H1 (cell line): Measurements from ENCODE around the gene FAAH. TPM values are rescaled to one million over a fixed set of nuclear protein-coding genes. Genes with fewer than 3 reads are reported as not detected.
A peak's percentile ranks its signal among the peaks of the same experiment; 100 is the strongest.

Experiments used
- CHD1 ChIP-seq: IDR thresholded peaks from 2 replicates; pipeline ENCODE4 v1.6.1; 2012; ENCODE audit warnings: low read depth, low read length, improper control_type of control experiment
- EGR1 ChIP-seq: IDR thresholded peaks from 2 replicates; pipeline ENCODE4 v1.6.1; 2011; ENCODE audit warnings: low read depth, low read length, borderline replicate concordance
- NRF1 ChIP-seq: IDR thresholded peaks from 2 replicates; pipeline ENCODE4 v1.6.1; 2011; ENCODE audit warnings: mild to moderate bottlenecking, low read depth, low read length, improper control_type of control experiment
- PHF8 ChIP-seq: fragments of 200-600 bp; sonication (generic); conservative IDR thresholded peaks from 2 replicates; pipeline ENCODE4 v1.7.1; 2012; ENCODE audit warnings: low read depth, mild to moderate bottlenecking, inconsistent platforms, low read length, moderate library complexity
- RBBP5 ChIP-seq: IDR thresholded peaks from 2 replicates; pipeline ENCODE4 v1.7.1; 2012; ENCODE audit warnings: low read depth, mild to moderate bottlenecking, inconsistent platforms, low read length, moderate library complexity, borderline replicate concordance
- RFX5 ChIP-seq: IDR thresholded peaks from 2 replicates; pipeline ENCODE4 v1.6.1; 2011; ENCODE audit warnings: low read depth, low read length, improper control_type of control experiment, borderline replicate concordance
- SP1 ChIP-seq: IDR thresholded peaks from 2 replicates; pipeline ENCODE4 v1.6.1; 2011; ENCODE audit warnings: low read depth, low read length
- SRF ChIP-seq: IDR thresholded peaks from 2 replicates; pipeline ENCODE4 v1.6.1; 2011; ENCODE audit warnings: mild to moderate bottlenecking, low read depth, low read length, moderate library complexity
- SUZ12 ChIP-seq: fragments of 200-600 bp; sonication (generic); IDR thresholded peaks from 2 replicates; pipeline ENCODE4 v1.6.1; 2012; ENCODE audit warnings: mild to moderate bottlenecking, inconsistent platforms, low read length, moderate library complexity, mixed read lengths
- TBP ChIP-seq: IDR thresholded peaks from 2 replicates; pipeline ENCODE4 v1.6.1; 2011; ENCODE audit warnings: low read depth, low read length, improper control_type of control experiment
- polyA plus RNA-seq, 7 experiments: library from polyadenylated mRNA; depleted of rRNA in 3 of 7; stranded (reverse) in 5 of 7; unstranded in 2 of 7; fragments of >200 nt in 5 of 7; fragments of 200-250 nt in 2 of 7; gene quantifications; 1 replicate in 5 of 7; 2 replicates in 1 of 7; 4 replicates in 1 of 7; pipeline versions ENCODE4 v1.2.1 to v1.2.3, GENCODE V29; 2011 to 2013; ENCODE audit warnings: missing spikeins in 2 of 7, mixed read lengths in 2 of 7
- total RNA-seq: library from RNA; stranded (reverse); fragmentation: NEBNext Ultra II Directional; extraction: Animal tissue kit (Norgen Biotek cat#: 25700); gene quantifications from 2 replicates; pipeline ENCODE4 v1.2.1, GENCODE V29; 2021
- TF ChIP-seq, protein P1 (sequence below): IDR thresholded peaks from 2 replicates; pipeline ENCODE4 v1.6.1; 2012; ENCODE audit warnings: low read length, inconsistent platforms

The FAAH gene
- total and polyA plus RNA-seq, 2 of the 8 experiments (the other 6 are each of a cell fraction or from before 2014, with no cell fraction given): 41.2 to 47.3 TPM

DNA sequence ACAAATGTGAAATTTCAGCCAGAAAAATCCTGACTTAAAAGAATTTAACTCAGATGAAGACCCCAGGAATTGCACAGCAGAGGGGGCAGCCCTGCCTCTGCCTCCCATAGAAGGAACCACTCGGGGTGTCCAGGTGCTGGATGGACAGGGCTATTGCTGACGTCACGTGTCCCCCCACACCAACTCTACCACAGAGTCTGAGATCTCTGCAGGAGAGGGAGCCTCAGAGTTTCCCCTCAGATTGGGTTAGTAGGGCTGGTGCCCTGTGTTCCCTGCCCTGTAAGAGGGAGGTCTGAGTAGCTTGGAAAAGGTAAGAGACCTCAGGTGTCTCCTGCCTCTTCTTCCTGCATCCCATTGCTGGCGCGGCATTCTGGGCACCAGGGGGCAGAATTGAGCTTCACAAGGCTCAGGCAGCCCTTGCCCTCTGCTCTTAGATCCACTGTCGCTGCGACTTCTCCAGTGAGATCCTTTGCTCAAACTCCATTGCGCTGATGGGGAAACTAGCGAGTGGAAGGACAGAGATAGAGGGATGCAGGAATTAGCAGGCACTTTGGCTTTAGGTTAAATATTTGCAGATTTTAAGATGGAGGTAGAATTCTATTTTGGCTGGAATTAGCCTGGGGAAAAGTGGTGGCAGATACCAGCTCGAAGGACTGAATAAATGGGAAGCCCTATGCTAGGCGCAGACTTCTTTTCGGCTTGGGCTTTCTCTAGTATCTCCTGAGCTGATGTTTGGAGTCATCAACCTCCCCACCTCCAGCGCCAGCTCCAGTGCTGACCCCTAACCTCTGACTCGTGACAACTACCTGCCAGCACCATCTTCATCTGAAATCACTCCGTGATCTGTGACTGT is 52.8 kb downstream of the FAAH start (continued):
- TF ChIP-seq EGR1: no peak
- TF ChIP-seq SP1: no peak
- no peak for TF ChIP-seq SRF
- TF ChIP-seq NRF1: no peak
- TF ChIP-seq RFX5: no peak
- TF ChIP-seq, protein P1, sequence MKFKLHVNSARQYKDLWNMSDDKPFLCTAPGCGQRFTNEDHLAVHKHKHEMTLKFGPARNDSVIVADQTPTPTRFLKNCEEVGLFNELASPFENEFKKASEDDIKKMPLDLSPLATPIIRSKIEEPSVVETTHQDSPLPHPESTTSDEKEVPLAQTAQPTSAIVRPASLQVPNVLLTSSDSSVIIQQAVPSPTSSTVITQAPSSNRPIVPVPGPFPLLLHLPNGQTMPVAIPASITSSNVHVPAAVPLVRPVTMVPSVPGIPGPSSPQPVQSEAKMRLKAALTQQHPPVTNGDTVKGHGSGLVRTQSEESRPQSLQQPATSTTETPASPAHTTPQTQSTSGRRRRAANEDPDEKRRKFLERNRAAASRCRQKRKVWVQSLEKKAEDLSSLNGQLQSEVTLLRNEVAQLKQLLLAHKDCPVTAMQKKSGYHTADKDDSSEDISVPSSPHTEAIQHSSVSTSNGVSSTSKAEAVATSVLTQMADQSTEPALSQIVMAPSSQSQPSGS: no peak
- TF ChIP-seq SUZ12: peak; percentile 50; the same call in 1 of the 2 replicates
- TF ChIP-seq RBBP5: no peak
- TF ChIP-seq PHF8: no peak
- no peak for TF ChIP-seq TBP
- TF ChIP-seq CHD1: no peak
